DMS153 treated with DMSO at 0.1 percent for 48 hours (cell line): ENCODE results near the gene FAM193B.

ENCODE experiments used
- DNase-seq: peaks from one replicate; lab custom pipeline; 2025; ENCODE audit not compliant: unreplicated experiment; lab: John Stamatoyannopoulos, UW

Gene FAM193B

DNA sequence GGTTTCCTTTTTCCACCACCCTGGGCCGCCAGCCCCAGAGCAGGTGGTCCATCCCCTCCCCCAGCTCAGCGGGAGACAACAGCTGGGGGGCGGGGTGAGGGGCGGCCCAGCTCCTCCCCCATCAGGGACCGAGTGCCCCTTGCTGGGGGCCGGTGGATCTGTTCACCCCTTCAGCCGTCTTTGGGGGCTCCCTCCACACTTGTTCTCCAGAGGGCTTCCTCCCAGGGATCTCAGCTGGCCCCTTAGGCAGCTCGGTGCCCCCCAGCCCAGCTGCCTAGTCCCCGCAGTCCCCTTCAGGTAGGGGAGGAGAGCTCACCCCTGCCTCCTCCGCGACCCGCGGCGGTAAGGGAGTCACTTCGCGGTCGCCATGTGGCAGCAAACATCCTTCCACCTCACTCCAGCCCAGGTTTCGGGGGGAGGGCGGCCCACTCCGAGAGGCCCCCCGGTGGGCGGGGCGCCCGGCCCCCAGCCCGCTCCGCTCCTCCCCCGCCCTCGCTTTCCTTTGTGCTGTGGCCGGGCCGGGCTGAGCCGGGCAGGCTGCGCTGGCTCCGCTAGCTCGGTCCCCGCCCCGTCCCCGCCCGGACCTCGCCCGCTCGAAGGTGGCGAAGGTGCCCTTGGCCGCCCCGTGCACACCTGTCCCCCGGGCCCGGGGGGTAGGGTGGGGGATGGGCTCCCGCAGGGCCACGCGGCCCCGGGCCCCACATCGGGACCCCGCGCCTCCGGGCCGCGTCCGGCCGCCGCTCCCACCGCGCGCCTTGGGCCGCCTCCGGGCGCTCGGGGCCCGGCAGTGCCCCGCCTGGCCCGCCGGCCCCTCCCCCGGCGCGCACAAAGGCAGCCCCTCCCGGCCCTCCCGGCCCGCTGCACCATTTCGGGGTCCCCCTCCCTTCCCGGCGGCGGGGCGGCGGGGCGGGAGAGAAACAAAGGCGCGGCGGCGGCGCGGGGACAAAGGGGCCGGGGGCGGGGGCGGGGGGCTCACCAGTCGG is 81.6 kb downstream of the FAM193B start:
- DNase-seq = no peak

- DNase-seq = no peak
Observed at GRCh38 chr5:177471610-177472356, 82.6 kb downstream of the FAM193B start.

GRCh38 chr5:177470759-177471536 is 83.4 kb downstream of the FAM193B start:
- DNase-seq = no peak
